Measurements from ENCODE around the gene SLITRK3. TPM values are rescaled to one million over a fixed set of nuclear protein-coding genes. Genes with fewer than 3 reads are reported as not detected.

The SLITRK3 gene
- not detected in 2 replicates for polyA plus RNA-seq (2011; rRNA removed)
- not detected in 2 replicates for polyA minus RNA-seq (2011; rRNA and poly(A)+ RNA removed)

GRCh38 chr3:165195640-165196576 lies at the start of gene SLITRK3:
TSS of gene SLITRK3 (minus strand) at chr3:165196384. CDS start at chr3:165190830, 5,554 bp downstream.
- Histone ChIP-seq H3K27me3 (ENCODE audit: control insufficient read depth, insufficient read depth, low read length) (peaks cover 38% of the 10 kb centered on the region), H3K27ac (ENCODE audit: low read depth, low read length) (no peak within 1 kb of the TSS), H3K4me3 (ENCODE audit: low read depth, low read length) (peak within 1 kb of the TSS; percentile 38), H3K9me3 (ENCODE audit: control insufficient read depth, insufficient read depth, low read length) (no peaks in the 10 kb centered on the region)
- CTCF ChIA-PET, result interaction anchor here (1.2 to 6.7 kb wide), 3 partner anchors 11 kb away, joined by 4 to 35 read pairs (median 10); no protein-coding TSS in a partner anchor
- POLR2A ChIA-PET, result no interaction called here
- TF ChIP-seq CTCF (IDR thresholded peaks at IDR 0.05; ENCODE audit: low read depth, low read length), result no peak
- no peak for DNase-seq (ENCODE audit: low read depth, low spot score)

GRCh38 chr3:165243597-165243996 lies 47.4 kb upstream of the SLITRK3 start:
- ChIA-PET CTCF (interaction anchor here (0.7 kb wide), 1 partner anchor 13 kb away, joined by 3 read pairs; no protein-coding TSS in a partner anchor), POLR2A (no interaction called here)
- no peak for TF ChIP-seq CTCF (IDR thresholded peaks at IDR 0.05; ENCODE audit: low read depth, low read length)
- DNase-seq (ENCODE audit: low read depth, low spot score), result no peak
- Histone ChIP-seq H3K9me3 (ENCODE audit: control insufficient read depth, insufficient read depth, low read length) (no peaks in the 10 kb centered on the region), H3K4me3 (ENCODE audit: low read depth, low read length) (no peak overlapping the region), H3K27me3 (ENCODE audit: control insufficient read depth, insufficient read depth, low read length) (no peaks in the 10 kb centered on the region), H3K27ac (ENCODE audit: low read depth, low read length) (no peak overlapping the region)

- H3K27me3 ChIP-seq (ENCODE audit: control insufficient read depth, insufficient read depth, low read length), result no peaks in the 10 kb centered on the region
- H3K9me3 ChIP-seq (ENCODE audit: control insufficient read depth, insufficient read depth, low read length), result no peaks in the 10 kb centered on the region
- no peak overlapping the region for H3K27ac ChIP-seq (ENCODE audit: low read depth, low read length)
- ChIA-PET CTCF (interaction anchor here (1.3 kb wide), 1 partner anchor 27 kb away, joined by 4 read pairs; no protein-coding TSS in a partner anchor), POLR2A (no interaction called here)
- DNase-seq (ENCODE audit: low read depth, low spot score), result no peak
- no peak overlapping the region for H3K4me3 ChIP-seq (ENCODE audit: low read depth, low read length)
- no peak for TF ChIP-seq CTCF (IDR thresholded peaks at IDR 0.05; ENCODE audit: low read depth, low read length)
These were observed 37.5 kb upstream of the SLITRK3 start for GRCh38 chr3:165233501-165234195.

GRCh38 chr3:165225604-165226003 lies 29.4 kb upstream of the SLITRK3 start:
- Histone ChIP-seq H3K27me3 (ENCODE audit: control insufficient read depth, insufficient read depth, low read length) (no peaks in the 10 kb centered on the region), H3K9me3 (ENCODE audit: control insufficient read depth, insufficient read depth, low read length) (no peaks in the 10 kb centered on the region), H3K4me3 (ENCODE audit: low read depth, low read length) (no peak overlapping the region), H3K27ac (ENCODE audit: low read depth, low read length) (no peak overlapping the region)
- no peak for TF ChIP-seq CTCF (IDR thresholded peaks at IDR 0.05; ENCODE audit: low read depth, low read length)
- ChIA-PET POLR2A (no interaction called here), CTCF (interaction anchor here (1.6 kb wide), 1 partner anchor 19 kb away, joined by 3 read pairs; no protein-coding TSS in a partner anchor)
- no peak for DNase-seq (ENCODE audit: low read depth, low spot score)

Data from AG04450 (cell line).